GM18951 (cell line): ENCODE data around the gene RAMAC.
"Not testable (repeated sequence)": the region's sequence is repeated elsewhere in the genome, so short reads cannot be mapped to it uniquely, and the experiment has no call there.

Experiments
- POLR2A ChIP-seq: IDR thresholded peaks from 4 replicates; pipeline ENCODE4 v1.6.1; 2011; ENCODE audit warnings: mild to moderate bottlenecking; ENCODE audit not compliant: insufficient read length, insufficient read depth; ENCODE audit errors: extremely low read depth
- in situ Hi-C: fragments of 300-500 bp; cut with MboI; formaldehyde crosslinking; loops from one replicate; pipeline ENCODE4 v1.12.0; 2022; ENCODE audit warnings: low sequenced_read_pairs, mixed read lengths, inconsistent platforms; ENCODE audit not compliant: unreplicated experiment

The RAMAC gene

DNA sequence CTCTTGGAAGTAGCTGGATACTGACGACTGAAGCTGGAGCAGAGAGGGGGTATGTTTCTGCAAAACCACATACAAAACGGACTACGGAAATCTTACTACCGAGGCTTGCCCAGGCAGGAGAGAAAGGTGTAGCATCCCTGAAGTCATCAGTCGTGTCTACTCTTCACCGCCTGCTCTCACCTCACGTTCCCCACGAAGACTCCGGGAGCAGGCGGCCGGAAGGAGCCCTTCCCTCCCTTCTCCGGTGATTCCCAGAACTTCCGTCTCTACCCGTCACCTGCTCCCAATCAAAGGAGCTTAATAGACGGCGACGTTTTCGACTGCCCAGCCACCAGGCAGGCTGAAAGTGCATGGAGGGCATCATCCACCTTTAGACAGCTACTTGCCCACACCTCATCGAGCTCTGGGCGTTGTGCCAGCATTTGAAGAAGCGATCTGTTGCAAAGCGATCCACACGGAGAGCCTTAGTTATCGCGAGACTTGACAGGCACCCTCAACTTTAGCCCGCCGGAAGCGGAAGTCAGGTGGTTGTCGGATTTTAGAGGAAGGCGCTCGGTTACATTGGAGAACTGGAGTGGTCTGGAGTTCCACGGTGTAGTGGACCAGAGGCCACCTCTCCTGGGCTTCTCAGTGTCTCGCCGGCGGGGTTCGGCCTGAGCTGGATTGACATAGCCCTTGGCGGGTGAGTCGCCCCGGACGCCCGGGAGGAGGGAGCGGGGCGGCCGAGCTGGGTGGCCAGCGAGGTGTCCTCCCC, at the start of gene RAMAC:
TSS of gene RAMAC (plus strand) at position 523 of the 754 bp plus-strand sequence. CDS start 2,809 bp downstream, outside the sequence.
- peak; percentile 85 for TF ChIP-seq POLR2A
- in situ Hi-C loops = no loop called here

DNA sequence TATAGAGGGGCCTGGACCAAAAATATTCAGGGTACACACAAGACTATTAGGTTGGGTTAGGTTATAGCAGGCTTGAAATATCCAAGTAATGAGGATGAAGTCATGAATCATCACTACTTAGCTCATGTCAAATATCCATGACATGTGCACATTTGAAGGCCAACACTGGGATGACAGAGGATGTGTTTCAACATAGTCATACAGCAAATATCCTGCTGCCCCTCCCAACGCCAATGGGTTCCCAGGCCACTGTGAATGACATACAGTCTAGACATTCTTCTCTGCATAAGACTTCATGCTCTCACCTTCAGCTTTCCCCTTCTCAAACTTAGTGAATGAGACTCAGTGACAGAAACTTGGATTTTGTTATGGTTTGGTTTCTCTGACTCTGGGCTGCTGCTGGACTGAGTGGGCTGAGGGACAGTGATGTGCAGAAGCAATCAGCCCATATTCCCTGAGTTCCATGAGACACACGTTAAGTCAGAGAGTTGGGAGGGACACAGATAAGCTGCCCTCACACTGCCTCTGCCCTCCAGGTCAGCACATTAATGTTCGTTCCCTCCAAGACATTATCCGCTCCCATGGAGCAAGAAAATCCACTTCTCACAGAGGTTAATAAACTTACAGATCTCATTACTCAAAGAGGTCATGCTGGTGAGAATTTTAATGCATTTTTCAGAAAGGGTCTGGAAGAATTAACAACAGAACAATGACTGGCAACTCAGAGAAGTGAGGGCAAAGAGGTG, 48.9 kb upstream of the RAMAC start:
- in situ Hi-C loops = no loop called here
- TF ChIP-seq POLR2A = no peak

DNA sequence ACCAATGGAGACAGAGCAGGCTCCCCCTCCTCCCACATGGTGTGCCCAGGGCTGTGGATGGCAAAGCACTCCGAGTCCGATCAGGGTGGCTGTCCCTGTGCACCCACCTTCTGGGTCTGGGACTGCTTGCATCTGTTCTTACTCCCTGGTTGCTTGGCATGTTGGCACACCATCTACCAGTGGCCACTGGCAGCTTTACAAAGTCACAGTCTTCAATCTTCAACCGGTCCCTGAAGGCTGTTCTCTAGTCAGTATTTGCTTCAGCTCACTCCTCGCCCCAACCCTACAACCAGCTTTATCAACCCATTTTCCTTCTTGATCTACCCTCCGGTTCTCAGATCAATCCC, 48.3 kb upstream of the RAMAC start:
- no peak for TF ChIP-seq POLR2A
- in situ Hi-C loops = no loop called here

DNA sequence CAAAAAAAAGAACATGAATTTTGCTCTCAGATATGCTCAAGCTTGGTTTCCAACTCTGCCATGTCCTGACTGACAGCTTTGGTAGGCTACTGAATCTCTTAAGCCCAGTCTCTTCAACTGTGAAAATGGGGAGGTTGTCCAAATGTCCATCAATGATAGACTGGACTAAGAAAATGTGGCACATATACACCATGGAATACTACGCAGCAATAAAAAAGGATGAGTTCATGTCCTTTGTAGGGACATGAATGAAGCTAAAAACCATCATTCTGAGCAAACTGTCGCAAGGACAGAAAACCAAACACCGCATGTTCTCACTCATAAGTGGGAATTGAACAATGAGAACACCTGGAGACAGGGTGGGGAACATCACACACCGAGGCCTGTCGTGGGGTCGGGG, 46.3 kb upstream of the RAMAC start:
- in situ Hi-C loops = not testable (repeated sequence)

DNA sequence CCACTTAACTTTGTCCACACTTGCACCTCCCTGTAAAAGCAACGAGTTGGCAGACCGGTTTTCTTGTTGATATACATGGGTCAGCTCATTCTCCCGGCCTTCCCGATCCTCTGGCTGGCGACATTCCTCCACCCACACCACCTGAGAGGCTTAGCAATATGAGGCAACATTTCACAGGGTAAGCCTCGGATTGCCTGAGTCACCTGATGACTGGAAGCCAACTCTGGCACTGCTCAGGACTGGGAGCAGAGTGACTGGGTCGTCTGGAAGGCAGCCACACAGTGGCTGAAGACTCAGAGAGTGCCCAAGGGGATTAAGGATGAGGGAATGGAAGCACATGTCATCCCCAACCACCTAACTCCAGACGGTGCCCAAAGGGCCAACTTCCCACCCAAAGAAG, 43.3 kb upstream of the RAMAC start:
- TF ChIP-seq POLR2A = no peak
- in situ Hi-C loops = no loop called here

DNA sequence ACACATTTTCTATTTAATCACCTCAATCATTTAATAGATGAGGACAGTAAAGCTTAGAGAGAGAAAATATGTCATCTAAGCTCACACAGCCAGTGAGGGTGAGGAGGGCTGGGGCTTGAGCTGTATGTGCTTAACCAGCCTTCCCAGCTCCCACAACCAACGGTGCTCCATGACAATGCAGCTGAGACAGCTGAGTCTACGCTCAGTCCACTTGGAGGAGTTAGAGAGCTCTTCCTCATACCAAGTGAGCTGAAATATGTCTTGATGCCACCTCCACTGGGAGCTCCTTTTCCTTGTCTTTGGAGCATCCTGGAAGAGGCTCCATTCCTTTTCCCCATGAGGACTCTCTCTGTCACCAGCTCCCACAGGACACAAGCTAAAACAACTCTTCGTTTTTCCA, 42.8 kb upstream of the RAMAC start:
- no peak for TF ChIP-seq POLR2A
- in situ Hi-C loops = no loop called here

DNA sequence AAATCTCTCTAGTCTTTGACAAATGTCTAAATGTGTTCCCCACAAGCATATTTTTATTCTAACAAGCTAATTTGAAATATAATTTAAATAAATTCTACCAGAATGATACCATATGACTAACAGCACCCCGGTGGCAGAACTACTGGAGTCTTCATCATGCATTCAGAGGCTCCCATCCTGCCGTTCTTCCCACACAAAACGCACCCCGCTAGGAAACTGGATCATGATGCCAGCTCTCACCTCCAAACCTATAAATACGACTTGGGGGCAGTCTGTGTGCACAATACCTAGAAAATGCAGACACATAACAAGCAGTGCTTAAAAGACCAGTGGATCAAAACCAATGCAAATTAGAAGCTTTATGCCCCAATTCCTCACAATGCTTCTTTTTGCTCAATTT, 42.0 kb upstream of the RAMAC start:
- in situ Hi-C loops = no loop called here
- no peak for TF ChIP-seq POLR2A

DNA sequence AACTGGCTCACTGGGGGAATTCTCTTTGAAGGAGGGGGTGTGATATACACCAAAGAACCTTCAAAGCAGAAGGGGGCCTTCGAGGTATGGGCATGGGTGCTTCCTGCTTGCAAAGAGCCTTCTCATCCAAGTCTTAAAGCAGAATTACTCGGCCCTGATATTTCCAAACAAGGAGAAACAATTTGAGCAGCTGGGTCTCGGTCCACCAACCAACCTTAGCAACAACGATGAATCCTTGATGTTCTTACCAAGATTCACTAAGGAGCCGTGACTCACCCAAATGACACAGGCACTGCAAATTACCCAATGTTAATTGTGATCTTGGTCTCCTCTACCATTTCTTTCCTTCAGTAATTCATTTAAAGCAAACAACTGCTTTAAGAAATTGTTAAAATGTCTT, 41.2 kb upstream of the RAMAC start:
- no peak for TF ChIP-seq POLR2A
- in situ Hi-C loops = no loop called here

DNA sequence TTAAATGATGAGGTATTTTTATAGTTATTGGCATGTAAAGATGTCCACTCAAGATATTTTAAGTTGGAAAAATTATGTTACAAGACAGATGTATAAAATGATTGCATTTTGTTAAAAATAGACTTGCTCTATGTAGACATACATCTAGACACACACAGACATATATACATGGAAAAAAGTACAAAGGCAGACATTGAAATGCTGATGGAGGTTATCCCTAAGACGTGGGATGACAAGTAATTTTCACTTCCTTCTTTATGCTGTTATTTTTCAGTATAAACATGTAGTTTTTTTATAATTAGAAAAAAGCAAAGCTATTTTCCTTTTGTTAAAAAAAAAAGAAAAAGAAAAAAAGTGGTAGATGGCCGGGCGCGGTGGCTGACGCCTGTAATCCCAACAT, 40.7 kb upstream of the RAMAC start:
- in situ Hi-C loops = no loop called here
- TF ChIP-seq POLR2A = no peak

DNA sequence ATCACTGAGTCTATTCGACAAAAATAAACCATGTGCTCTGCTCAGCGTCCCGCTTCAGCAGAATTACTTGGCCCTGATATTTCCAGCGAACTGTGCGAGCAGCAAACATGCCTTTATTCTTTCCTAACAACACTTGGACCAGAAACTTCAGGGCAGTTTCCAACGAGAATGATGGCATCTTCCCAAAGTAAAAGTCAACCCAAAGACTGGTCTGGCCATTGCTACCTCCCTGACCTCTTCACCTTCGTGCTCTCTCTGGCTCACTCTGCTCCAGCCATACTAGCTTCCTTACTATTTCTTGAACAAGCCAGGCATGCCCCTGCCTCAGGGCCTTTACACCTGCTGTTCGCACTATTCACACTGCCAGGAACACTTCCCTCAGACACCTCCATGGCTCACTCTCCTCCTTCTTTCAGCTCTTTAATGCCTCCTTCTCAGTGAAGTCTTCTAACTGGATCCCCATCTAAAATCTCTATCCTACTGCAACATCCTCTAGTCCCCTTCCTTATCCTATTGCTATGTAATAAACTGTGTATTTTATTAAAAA, 39.8 kb upstream of the RAMAC start:
- no peak for TF ChIP-seq POLR2A
- in situ Hi-C loops = no loop called here

DNA sequence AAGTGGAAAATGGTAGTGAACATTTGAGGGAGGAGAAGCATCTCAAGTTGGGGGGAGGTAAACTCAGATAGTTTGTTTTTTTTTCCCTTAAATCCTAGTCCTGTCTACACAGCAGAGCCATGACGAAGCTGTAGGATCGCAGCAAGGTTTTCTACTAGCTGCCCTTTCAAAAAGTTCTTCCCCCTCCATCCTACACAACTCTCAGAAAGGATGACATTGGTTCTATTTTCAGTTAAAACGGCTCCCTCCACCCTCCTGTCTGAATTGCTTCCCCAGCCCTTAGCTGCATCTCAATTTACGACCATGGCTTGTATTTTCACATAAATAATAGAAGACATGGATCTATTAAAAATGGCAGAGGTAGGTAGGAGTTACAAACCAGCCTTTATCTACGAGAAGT, 35.7 kb upstream of the RAMAC start:
- in situ Hi-C loops = no loop called here
- no peak for TF ChIP-seq POLR2A

DNA sequence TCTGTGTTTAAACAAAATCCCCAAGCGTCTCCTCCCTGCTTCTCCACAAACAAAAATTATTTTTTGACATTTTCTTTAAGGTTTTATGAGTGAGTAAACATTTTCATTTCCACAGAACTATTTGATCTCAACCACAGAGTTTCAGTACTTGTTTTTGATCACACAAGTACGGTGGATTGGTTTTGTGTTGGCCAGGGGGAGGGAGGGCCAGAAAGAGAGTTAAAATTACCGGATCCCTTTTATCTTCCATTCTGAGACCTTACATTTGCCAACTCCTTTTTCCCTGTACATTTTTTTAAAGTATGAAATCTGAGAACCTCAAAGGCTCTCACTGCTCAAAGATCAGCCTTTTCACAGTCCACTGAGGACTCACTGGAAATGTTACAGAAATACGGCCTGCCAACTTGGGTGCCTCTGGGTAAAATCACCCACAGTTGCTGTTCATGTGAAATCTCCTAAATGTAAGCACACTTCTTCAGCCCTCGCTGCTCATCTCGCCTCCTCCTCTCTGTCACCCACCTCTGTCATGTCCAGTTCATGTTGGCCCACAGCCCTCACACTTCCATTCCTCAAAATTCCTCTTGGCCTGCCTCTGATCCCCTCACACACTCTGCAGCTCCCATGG, 35.2 kb upstream of the RAMAC start:
- TF ChIP-seq POLR2A = no peak
- in situ Hi-C loops = no loop called here

DNA sequence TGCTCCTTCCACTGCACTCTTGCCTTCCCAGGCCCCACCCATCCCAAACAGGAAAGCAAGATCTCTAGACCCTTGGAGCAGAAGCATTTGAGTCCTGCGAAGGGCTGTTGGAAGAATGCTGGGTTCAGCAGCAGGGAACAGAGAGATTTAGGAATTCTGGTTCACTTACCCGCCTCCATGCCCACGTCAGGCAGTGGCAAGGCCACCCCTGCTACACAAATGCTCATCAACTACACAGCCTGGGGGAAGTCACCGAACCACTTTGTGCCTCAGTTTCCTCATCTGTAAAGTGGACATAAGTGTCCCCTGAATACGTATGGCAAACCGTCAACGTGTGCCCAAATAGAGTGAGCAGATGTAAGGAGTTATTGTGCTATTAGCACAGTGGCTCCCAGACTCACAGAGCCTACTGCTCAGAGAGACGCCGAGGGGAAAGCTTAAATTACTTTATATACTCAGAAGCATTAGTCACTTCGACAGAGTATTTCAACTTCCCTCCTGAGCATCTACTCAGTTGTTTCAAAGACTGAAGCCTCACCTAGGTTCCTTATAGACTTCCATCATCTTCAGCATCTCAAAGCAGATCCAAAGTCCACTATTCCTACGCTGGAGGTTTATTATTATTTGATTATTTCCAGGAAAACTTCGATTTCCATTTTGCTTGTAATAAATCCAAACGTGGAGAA, 34.4 kb upstream of the RAMAC start:
- in situ Hi-C loops = no loop called here
- TF ChIP-seq POLR2A = no peak
